ENCODE measurements around the gene KIAA1217.
"Not testable (repeated sequence)": the region's sequence is repeated elsewhere in the genome, so short reads cannot be mapped to it uniquely, and the experiment has no call there.

The KIAA1217 gene

GRCh38 chr10:24440817-24441797 is 232.2 kb downstream of the KIAA1217 start:
- DNase-seq (ENCODE audit: low read depth, low spot score): no peak

GRCh38 chr10:24442234-24442633 is 233.3 kb downstream of the KIAA1217 start:
- DNase-seq (ENCODE audit: low read depth, low spot score): no peak

- DNase-seq (ENCODE audit: low read depth, low spot score): not testable (repeated sequence)
These were observed 233.8 kb downstream of the KIAA1217 start for GRCh38 chr10:24442641-24443174.

GRCh38 chr10:24444337-24444736 is 235.4 kb downstream of the KIAA1217 start:
- DNase-seq (ENCODE audit: low read depth, low spot score): peak; percentile 46

- DNase-seq (ENCODE audit: low read depth, low spot score): not testable (repeated sequence)
These were observed 237.0 kb downstream of the KIAA1217 start for GRCh38 chr10:24445958-24446357.

- peak; percentile 36 for DNase-seq (ENCODE audit: low read depth, low spot score)
These were observed 237.8 kb downstream of the KIAA1217 start for GRCh38 chr10:24446739-24447138.

GRCh38 chr10:24448351-24448999 is 239.5 kb downstream of the KIAA1217 start:
- no peak for DNase-seq (ENCODE audit: low read depth, low spot score)

GRCh38 chr10:24449321-24449740 is 240.4 kb downstream of the KIAA1217 start:
- DNase-seq (ENCODE audit: low read depth, low spot score): no peak

- DNase-seq (ENCODE audit: low read depth, low spot score): no peak
These were observed 240.9 kb downstream of the KIAA1217 start for GRCh38 chr10:24449769-24450310.

GRCh38 chr10:24451325-24451820 is 242.4 kb downstream of the KIAA1217 start:
- DNase-seq (ENCODE audit: low read depth, low spot score): no peak

GRCh38 chr10:24452030-24452429 is 243.1 kb downstream of the KIAA1217 start:
- no peak for DNase-seq (ENCODE audit: low read depth, low spot score)

- DNase-seq (ENCODE audit: low read depth, low spot score): no peak
These were observed 244.5 kb downstream of the KIAA1217 start for GRCh38 chr10:24453404-24453830.

GRCh38 chr10:24453973-24454372 is 245.0 kb downstream of the KIAA1217 start:
- DNase-seq (ENCODE audit: low read depth, low spot score): no peak

GRCh38 chr10:24455447-24455846 is 246.5 kb downstream of the KIAA1217 start:
- DNase-seq (ENCODE audit: low read depth, low spot score): no peak

GRCh38 chr10:24456322-24456721 is 247.4 kb downstream of the KIAA1217 start:
- no peak for DNase-seq (ENCODE audit: low read depth, low spot score)

GRCh38 chr10:24457661-24458318 is 248.9 kb downstream of the KIAA1217 start:
- DNase-seq (ENCODE audit: low read depth, low spot score): no peak

- no peak for DNase-seq (ENCODE audit: low read depth, low spot score)
These were observed 250.9 kb downstream of the KIAA1217 start for GRCh38 chr10:24459836-24460235.

GRCh38 chr10:24462291-24462813 is 253.4 kb downstream of the KIAA1217 start:
- no peak for DNase-seq (ENCODE audit: low read depth, low spot score)

- DNase-seq (ENCODE audit: low read depth, low spot score): no peak
These were observed 254.1 kb downstream of the KIAA1217 start for GRCh38 chr10:24462889-24463552.

GRCh38 chr10:24463611-24464426 is 254.9 kb downstream of the KIAA1217 start:
- DNase-seq (ENCODE audit: low read depth, low spot score): no peak

Measured in brain pericyte (primary cell).